GM06990 (cell line): ENCODE data around the gene TRIM44.

Experiments
- DNase-seq: peaks from one replicate; pipeline ENCODE4 v3.0.0-alpha.2; 2011; ENCODE audit not compliant: insufficient read length; ENCODE audit errors: extremely low read depth
- H3K27me3 ChIP-seq: replicated peaks from 2 replicates; pipeline ENCODE4 v1.6.0; 2011; ENCODE audit warnings: low read length; ENCODE audit not compliant: control insufficient read depth, insufficient read depth
- H3K36me3 ChIP-seq: 2 replicates; pipeline ENCODE4 v1.5.1; 2011; ENCODE audit warnings: low read length; ENCODE audit not compliant: control insufficient read depth, insufficient read depth
- H3K4me3 ChIP-seq: replicated peaks from 2 replicates; pipeline ENCODE4 v1.5.1; 2011; ENCODE audit warnings: low read depth, mild to moderate bottlenecking, control low read depth, low read length
- TF ChIP-seq, protein P1 (sequence below): IDR thresholded peaks from 2 replicates; pipeline ENCODE4 v1.5.1; 2011; ENCODE audit warnings: low read length, control low read depth, mild to moderate bottlenecking, inconsistent platforms; ENCODE audit not compliant: insufficient read depth, poor library complexity, severe bottlenecking

TRIM44 gene

GRCh38 chr11:35682230-35683173, 19.9 kb downstream of the TRIM44 start:
- no peak overlapping the region for H3K4me3 ChIP-seq
- peaks cover 2% of the 10 kb centered on the region; the same call in 1 of the 2 replicates for H3K36me3 ChIP-seq
- DNase-seq = no peak
- TF ChIP-seq, protein P1, sequence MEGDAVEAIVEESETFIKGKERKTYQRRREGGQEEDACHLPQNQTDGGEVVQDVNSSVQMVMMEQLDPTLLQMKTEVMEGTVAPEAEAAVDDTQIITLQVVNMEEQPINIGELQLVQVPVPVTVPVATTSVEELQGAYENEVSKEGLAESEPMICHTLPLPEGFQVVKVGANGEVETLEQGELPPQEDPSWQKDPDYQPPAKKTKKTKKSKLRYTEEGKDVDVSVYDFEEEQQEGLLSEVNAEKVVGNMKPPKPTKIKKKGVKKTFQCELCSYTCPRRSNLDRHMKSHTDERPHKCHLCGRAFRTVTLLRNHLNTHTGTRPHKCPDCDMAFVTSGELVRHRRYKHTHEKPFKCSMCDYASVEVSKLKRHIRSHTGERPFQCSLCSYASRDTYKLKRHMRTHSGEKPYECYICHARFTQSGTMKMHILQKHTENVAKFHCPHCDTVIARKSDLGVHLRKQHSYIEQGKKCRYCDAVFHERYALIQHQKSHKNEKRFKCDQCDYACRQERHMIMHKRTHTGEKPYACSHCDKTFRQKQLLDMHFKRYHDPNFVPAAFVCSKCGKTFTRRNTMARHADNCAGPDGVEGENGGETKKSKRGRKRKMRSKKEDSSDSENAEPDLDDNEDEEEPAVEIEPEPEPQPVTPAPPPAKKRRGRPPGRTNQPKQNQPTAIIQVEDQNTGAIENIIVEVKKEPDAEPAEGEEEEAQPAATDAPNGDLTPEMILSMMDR = no peak
- H3K27me3 ChIP-seq = no peaks in the 10 kb centered on the region

- DNase-seq = peak; percentile 17
- Histone ChIP-seq H3K27me3 (no peaks in the 10 kb centered on the region), H3K4me3 (no peak overlapping the region), H3K36me3 (peaks cover 2% of the 10 kb centered on the region; the same call in 1 of the 2 replicates)
- TF ChIP-seq, protein P1 = no peak
Measured at GRCh38 chr11:35683728-35684339, 21.3 kb downstream of the TRIM44 start.

DNA sequence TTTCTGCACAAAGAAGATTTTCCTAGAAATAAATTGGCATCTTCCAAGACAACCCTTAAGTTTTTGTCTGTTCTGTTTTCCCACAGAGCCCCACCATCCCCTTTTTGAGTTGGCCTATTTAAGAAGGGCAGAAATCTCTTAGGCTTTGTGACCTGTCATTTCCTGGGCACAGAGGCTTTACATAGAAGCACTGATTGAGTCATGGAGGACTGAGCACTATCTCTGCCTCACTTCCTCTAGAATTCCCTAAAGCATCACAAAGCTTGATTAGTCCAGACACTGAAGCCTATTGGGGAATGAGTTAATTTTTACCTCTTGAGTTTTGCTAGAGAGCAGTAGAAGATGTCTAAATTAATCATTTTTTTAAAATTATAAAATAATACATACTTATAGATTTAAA, 25.4 kb downstream of the TRIM44 start:
- no peak for DNase-seq
- Histone ChIP-seq H3K4me3 (no peak overlapping the region), H3K36me3 (peaks cover 2% of the 10 kb centered on the region), H3K27me3 (no peaks in the 10 kb centered on the region)
- TF ChIP-seq, protein P1 = no peak

DNA sequence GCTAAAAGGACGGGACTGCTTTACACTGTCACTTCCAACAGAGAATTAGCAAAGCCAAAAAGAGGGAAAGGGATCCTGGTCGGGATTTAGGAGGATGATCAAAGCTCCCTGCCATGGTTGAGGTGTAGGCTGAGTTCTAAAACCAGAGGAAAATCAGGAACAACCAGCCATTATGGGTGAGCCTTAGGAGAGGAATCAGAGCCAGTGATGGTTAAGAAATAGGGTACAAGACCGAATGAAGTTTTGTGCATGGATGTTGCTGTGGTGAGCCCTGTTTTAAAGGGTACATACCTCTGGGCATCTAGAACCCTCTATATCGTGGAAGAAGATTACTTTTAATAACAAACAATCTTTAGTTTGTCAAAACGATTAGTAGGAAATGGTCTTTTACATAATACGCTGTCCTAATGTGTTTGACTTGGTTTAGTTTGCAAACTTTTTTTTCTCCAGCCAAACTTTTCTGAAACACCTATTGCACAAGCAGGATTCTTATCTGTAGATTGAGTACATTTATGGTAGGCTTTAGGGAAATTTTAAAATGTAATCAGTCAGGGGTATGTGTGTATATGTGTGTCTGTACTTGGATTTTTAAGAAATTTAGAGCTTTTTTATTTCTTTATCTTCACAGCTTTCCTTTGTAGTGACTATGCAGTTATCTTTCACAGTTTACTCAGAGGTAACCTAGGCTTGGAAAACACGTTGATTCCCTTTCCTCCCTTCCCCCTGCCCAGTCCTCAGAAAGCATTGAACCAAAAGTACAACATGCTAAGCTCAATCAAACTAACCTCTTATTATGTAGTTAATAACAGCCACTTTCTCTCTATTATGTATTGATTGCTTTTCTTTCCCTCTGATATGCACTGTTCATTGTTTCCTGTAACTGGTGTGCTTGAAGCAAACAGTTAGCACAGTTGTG, 26.8 kb downstream of the TRIM44 start:
- no peak for DNase-seq
- Histone ChIP-seq H3K36me3 (peaks cover 2% of the 10 kb centered on the region), H3K4me3 (no peak overlapping the region), H3K27me3 (no peaks in the 10 kb centered on the region)
- TF ChIP-seq, protein P1 = no peak

GRCh38 chr11:35702126-35702525, 39.6 kb downstream of the TRIM44 start:
- no peak for DNase-seq
- Histone ChIP-seq H3K4me3 (no peak overlapping the region), H3K27me3 (no peaks in the 10 kb centered on the region), H3K36me3 (no peaks in the 10 kb centered on the region)
- TF ChIP-seq, protein P1 = no peak
